Activated CD8-positive, alpha-beta memory T cell treated with anti-CD3 and anti-CD28 coated beads for 36 hours (primary cell): ENCODE measurements around the gene JSRP1. TPM values are rescaled to one million over a fixed set of nuclear protein-coding genes. Genes with fewer than 3 reads are reported as not detected.

ENCODE experiments used
- CTCF ChIA-PET: fragments of 350-600 bp; sonication (Branson Sonifier 250); formaldehyde crosslinking; loops from one replicate; lab custom pipeline; 2021; ENCODE audit warnings: antibody characterized with exemption; lab: Charles Lee
- POLR2A ChIA-PET: fragments of 350-600 bp; sonication (Branson Sonifier 250); formaldehyde crosslinking; loops from one replicate; lab custom pipeline; 2021; ENCODE audit warnings: antibody characterized with exemption; lab: Charles Lee
- total RNA-seq, 2 experiments: library from RNA; stranded (reverse); gene quantifications; one replicate each; pipeline ENCODE4 v1.2.3, GENCODE V29; 2021

The JSRP1 gene, protein sequence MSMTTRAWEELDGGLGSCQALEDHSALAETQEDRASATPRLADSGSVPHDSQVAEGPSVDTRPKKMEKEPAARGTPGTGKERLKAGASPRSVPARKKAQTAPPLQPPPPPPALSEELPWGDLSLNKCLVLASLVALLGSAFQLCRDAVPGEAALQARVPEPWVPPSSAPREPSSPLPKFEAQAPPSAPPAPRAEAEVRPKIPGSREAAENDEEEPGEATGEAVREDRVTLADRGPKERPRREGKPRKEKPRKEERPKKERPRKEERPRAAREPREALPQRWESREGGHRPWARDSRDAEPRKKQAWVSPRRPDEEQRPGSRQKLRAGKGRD
- 1 to 10 TPM in 1 of 2 experiments, under 1 TPM in 1; 0.61 to 1.3 TPM for total RNA-seq

DNA sequence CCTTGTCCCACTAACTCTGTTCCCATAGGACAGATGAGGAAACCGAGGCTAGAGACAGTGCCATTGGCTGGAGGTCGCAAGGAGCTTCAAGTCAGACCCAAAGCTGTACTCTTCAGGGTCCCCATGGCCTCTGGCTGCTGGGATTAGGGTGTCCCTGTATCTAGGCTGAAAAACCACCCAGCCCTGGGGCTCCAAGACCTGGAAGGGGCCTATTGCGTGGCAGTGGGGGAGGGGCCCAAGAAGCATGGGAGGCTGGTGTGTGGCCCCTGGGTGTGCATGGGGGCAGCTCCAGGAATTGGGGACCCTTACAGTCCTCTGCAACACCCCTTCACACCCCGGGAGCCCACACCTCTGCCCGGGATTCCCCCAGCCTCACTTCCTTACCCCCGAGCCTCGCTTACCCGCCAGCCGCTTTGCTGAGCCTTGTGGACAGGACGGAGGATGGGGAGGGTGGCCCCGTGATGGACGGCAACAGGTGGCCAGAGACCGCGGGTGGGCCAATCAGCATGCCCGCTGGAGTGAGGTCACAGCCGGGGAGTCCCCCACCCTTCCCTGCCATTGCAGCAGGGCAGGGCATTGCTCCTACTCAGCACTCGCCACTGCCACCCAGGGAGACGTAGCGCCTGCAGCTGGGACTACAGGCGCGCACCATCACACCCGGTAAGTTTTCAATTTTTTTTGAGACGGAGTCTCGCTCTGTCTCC is at the start of gene JSRP1:
TSS of gene JSRP1 (minus strand) at position 436 of the 704 bp plus-strand sequence. CDS start 1,103 bp downstream, outside the sequence.
- CTCF ChIA-PET, result interaction anchor here (1.5 kb wide), 1 partner anchor 20 kb away, joined by 4 read pairs; the partner anchor contains the start of gene PLEKHJ1
- POLR2A ChIA-PET, result interaction anchor here (0.6 kb wide), 1 partner anchor 17 kb away, joined by 4 read pairs; no protein-coding TSS in a partner anchor

DNA sequence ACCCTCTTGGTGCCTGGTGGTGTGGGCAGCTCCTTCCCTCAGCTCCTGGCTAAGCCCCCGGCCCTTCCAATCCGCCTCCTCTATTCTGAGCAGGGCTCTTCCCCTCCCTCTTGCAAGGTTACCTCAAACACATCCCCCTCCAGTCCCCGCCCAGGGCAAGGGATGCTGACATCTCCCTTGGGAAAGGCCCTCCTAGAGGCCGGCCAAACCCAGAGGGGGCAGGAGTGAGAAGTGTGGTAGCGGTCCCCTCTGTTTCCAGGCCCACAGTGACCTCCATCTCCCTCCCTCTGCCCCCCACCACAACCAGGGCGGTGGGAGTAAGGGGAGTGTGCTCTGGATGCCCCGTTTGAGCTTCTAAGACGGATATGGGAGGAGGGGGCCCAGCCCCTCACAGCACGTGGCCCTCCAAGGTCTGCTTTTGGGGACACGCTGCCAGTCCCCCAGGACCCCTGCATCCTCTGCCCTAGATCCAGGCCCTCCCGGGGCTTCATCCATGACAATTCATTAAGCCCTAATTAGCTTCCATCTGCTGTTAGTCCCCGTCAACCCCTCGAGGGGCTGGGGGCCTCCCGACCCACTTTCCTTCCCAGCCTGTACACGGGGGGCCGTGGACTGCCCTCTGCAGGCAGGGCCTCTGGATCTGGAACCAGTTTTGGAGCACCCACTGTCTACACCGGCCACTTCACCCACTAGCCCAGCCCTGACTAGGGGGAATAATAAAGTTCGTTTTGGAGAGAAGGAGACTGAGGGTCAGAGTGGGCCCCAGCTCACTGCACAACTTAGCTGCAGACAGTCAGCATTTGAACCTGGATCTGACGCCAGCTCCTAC is 49.4 kb upstream of the JSRP1 start:
- ChIA-PET CTCF (no interaction called here), POLR2A (no interaction called here)

DNA sequence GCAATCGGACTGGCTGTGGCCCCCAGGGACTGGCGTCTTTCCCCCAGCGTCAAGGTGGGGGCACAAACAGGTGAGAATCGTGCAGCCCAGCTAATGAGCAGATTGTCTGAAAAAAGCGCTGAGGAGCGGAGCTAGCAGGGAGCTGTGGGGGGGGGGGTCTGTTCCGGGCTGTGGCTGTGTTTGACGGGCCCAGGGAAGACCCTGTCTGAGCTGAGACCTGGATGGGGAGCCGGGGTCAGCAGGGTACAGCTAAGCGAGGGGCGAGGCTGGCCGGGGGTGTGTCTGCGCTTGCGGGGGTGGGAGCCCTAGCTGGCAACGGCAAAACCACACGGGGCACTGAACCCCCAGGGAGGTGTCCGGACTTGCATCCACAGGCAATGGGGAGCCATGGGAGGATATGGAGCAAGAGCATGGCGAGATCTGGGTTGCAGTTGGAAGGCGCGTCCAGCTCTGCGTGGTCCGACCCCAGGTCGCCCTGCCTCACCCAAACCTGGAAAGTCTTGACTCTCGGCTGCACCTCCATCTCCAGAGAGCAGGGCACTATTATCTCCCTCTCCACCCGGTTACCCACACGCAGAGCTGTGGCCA is 47.1 kb upstream of the JSRP1 start:
- ChIA-PET POLR2A (no interaction called here), CTCF (interaction anchor here (0.8 to 1.1 kb wide), 2 partner anchors 13 to 24 kb away, joined by 3 read pairs; no protein-coding TSS in a partner anchor)

DNA sequence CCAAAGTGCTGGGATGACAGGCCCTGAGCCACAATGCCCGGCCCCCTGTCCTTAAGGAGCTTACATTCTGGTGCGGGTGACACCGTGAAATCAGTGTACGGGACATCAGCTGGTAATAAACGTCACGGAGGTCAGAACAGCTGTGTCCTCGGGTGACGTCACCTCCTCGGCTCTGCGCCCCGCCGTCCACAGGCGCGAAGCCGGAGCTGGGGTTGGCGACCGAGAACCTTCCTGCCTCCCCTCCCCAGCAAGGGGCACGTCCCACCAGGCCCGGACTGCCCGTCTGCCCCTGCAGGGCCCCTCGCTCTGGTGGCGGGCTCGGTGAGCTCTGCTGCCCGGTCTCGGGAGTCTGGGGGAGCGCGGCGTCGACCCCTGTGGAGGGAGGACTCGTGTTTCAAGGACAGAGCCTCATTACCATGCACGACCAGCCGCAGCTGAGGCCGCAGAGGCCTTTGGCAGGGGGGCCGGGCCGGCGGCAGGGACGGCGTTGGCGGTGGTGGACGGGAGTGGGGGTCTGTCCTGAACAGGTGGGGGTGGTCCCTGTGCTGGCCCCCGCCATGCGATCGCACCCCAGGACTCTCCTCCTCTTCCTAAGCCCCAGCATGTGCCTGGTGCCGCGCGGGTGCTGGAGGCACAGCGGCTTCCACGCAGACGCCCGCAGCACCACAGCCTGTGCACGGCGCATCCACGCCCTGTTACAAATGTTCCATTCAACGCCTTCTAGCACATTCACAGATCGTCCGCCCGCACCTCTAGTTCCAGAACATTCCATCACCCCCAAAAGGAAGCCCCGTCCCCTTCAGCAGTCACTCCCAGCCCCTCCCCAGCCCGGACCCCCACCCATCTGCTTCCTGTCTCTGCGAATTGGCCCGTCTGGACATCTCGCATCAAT is 46.3 kb upstream of the JSRP1 start:
- ChIA-PET CTCF (interaction anchor here (1.1 kb wide), 1 partner anchor 13 kb away, joined by 3 read pairs; no protein-coding TSS in a partner anchor), POLR2A (interaction anchor here (0.7 to 1.1 kb wide), 2 partner anchors 25 to 30 kb away, joined by 3 read pairs; partner anchors contain the start of gene LSM7)

DNA sequence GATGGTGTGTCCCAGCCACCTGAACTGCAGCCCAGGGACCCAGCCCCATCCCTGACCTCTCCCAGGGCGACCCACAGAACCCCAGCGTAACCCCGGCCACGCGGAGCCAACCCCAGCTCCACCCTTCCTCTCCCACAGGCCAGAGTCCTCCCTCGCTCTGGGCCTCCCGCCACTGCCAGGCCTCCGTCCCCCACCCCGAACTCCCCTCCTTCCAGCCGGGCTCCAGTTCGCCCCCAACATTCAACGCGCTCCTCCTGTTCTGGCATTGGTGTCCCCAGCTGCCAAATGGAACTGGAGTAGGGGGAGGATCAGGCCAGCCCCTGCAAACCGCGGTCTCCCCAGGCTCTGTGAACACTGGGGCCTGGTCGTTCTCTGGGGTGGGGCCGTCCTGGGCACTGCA is 44.3 kb upstream of the JSRP1 start:
- ChIA-PET POLR2A (no interaction called here), CTCF (interaction anchor here (0.7 kb wide), 1 partner anchor 256 kb away, joined by 3 read pairs; no protein-coding TSS in a partner anchor)

DNA sequence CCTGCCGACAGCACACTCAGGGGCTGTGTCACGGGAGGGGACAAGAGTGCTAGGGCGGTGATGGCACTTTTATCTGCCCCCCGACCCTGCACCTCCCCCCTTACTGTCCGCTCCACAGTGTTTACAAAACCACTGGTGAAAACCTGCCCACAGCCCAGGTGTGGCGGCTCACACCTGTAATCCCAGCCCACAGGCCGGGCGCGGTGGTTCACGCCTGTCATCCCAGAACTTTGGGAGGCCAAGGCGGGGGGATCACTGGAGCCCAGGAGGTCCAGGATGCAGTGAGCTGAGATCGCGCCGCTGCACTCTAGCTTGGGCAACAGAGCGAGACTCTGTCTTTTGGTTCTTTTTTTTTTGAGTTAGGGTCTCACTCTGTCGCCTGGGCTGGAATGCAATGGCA is 39.9 kb upstream of the JSRP1 start:
- CTCF ChIA-PET, result interaction anchor here (0.5 kb wide), 1 partner anchor 9 kb away, joined by 3 read pairs; no protein-coding TSS in a partner anchor
- POLR2A ChIA-PET, result no interaction called here

DNA sequence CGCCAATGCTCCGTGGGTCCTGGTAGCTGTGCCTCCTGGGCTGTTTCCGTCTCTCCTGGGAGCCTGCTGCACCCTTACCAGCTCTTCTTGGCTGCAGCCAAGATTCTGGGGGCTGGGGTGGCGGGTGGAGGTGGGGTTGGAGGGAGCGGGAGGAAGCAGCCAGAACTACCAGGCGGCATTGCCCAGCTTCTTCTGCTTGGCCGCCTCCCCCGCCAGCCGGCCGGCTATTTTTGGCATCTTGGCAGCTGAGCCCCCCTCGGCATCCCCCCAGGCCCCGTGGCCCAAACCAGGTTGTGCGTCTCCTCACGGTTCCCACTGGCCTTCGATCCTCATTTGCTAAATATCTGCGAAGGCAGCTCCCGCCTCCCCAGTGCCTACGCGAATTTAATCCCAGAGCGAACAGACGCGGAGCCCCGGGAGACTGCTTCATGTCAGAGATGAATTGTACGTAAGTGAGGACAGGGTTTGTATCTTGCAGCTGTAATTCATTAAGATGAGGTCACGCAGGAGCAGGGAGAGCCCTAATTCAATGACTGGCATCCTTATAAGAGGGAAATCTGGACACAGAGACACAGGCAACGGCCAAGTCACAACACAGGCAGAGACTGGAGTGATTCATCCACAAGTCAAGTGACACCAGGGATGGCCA is 38.6 kb upstream of the JSRP1 start:
- POLR2A ChIA-PET, result no interaction called here
- CTCF ChIA-PET, result interaction anchor here (1.3 kb wide), 1 partner anchor 21 kb away, joined by 3 read pairs; no protein-coding TSS in a partner anchor

DNA sequence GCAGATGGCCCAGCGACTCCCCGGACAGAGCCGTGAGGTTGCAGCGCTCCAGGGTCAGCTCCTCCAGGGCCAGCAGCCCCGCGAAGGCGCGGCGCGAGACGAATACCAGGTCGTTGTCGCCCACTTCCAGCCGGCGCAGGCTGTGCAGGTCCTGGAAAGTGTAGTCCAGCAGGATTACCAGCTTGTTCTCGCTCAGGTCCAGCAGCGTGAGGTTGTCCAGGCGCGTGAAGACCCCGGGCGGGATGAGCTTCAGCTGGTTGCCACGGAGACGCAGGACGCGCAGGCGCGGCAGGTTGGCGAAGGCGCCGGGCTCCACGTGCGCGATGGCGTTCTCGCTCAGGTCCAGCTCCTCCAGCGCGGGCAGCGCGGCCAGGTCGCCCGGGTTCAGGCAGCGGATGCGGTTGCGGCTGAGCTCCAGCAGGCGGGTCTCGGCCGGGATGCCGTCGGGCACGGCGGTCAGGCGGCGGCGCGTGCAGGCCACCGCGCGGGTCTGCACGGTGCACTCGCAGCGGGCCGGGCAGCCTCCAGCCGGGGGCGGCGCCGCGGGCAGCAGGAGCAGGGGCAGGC is 35.1 kb upstream of the JSRP1 start:
- CTCF ChIA-PET, result interaction anchor here (0.6 kb wide), 2 partner anchors 100 to 261 kb away, joined by 3 read pairs; no protein-coding TSS in a partner anchor
- POLR2A ChIA-PET, result no interaction called here

DNA sequence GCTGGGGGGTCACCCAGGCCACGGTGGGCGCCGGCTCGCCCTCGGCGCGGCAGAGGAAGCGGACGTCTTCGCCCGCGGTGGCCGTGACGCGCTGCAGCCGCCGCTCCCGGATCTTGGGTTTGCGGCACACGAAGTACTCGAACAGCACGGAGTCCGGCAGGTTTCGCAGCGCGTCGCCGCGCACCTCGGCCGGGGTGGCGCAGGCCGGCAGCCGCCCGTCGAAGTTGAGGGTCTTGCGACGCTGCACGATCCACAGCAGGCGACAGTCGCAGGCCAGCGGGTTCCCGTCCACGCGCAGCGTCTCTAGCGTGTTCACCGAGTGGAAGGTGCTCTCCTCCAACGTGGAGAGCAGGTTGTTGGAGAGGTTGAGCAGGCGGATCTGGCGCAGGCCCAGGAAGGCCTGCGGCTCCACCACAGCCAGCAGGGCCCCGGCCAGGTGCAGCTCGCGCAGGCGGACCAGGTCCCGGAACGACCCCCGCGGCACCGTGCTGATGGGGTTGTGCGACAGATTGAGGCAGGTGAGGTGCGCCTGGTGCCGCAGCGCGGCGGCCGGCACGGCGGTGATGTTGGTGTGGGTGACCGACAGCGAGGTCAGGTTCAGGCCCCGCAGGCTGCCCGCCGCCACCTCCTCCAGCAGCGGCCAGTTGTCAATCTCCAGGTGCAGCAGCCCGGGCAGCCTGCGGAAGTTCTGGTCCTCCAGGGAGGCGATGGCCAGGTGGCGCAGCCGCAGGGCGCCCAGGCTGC is 34.4 kb upstream of the JSRP1 start:
- ChIA-PET CTCF (interaction anchor here (0.6 kb wide), 1 partner anchor 100 kb away, joined by 3 read pairs; no protein-coding TSS in a partner anchor), POLR2A (no interaction called here)

DNA sequence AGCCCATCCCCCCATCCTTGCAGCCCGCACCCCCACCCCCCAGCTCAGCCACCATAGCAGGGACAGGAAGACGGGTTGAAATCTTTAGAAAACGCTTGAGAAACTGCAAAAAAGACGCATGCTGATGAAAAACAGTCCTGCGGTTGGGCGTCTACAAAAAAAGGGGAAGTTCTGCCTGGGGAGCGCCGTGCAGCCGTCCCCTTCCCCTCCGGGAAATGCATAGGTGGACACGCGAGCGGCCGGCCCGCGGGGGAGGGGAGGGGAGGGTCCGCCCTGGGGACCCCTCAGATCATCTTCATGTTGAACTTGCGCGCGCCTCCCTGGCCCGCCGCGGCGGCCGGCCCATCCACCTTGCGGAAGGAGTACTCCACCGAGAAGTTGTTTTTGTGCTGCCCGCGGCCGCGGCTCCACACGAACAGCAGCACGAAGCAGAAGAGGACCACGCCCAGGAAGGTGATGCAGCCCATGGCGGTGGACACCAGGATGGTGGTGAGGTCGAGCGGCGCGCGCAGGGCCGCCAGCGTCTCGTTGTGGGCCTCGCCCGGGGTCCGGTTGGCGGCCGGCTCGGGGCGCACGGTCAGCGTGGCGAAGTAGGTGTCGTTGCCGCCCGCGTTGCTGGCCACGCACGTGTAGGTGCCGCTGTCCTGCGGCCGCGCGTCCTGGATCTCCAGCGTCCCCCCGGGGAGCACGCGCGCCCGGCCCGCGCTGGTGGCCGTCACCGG is 33.7 kb upstream of the JSRP1 start:
- ChIA-PET CTCF (interaction anchor here (0.7 kb wide), 1 partner anchor 393 kb away, joined by 3 read pairs; no protein-coding TSS in a partner anchor), POLR2A (no interaction called here)

DNA sequence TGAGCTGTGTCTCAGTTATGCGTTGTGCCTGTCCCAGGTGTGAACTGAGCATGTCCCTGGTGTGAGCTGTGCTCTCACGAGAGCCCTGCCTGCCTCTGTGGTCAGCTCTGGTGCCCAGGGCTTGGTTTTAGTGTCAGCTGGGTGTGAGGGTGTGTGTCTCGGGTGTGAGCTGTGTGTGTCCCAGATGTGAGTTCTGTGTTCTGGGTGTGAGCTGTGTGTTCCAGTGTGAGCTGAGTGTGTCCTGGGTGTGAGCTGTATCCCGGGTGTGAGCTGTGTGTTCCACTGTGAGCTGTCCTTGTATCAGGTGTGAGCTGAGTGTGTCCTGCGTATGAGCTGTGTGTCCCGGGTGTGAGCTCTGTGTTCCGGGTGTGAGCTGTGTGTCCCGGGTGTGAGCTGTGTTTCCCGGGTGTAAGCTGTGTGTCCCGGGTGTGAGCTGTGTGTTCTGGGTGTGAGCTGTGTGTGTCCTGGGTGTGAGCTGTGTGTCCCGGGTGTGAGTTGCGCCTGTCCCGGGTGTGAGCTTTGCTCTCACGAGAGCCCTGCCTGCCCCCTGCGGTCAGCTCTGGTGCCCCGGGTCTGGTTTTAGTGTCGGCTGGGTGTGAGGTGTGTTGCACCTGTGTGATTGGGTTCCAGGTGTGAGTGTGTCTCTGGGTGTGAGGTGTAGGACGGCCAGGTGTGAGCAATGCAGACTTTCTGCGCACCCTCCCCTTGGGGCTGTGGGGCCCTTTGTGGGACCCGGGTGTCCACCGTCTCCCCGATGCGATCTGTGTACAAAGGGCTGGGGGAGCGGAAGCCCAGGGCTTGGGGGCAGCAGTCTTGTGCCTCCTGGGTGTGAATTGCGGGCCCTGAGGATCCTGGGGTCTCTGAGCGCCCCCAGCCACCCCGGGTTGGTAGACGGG is 32.8 kb upstream of the JSRP1 start:
- CTCF ChIA-PET, result interaction anchor here (0.7 to 2.2 kb wide), 4 partner anchors 15 to 392 kb away, joined by 3 to 9 read pairs (median 4); no protein-coding TSS in a partner anchor
- POLR2A ChIA-PET, result interaction anchor here (1.4 kb wide), 1 partner anchor 16 kb away, joined by 5 read pairs; no protein-coding TSS in a partner anchor

DNA sequence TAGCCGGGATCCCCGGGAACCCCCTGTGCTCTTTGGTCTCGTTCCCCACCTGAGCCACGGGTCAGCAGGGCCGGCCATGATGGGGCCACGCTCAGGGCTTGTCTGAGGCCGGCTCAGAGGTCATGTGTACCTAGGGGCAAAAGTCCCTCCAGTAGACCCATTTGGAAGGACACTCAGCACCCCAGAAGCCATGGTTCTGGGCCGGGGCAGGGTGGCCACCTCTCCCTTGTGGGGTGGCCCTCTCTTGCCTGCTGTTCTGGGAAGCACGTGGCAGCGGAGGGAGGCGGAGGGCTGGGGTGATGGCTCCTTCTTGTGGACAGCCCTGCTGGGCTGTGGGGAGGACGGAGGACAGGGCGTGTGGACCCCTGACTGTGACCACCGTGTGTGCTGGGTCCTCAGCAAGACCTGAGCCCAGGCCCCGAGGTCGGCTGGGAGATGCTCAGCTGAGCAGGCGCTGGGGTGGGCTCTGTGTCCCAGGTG is 32.2 kb upstream of the JSRP1 start:
- ChIA-PET POLR2A (interaction anchor here (1.4 kb wide), 1 partner anchor 15 kb away, joined by 5 read pairs; no protein-coding TSS in a partner anchor), CTCF (interaction anchor here (0.8 to 2.2 kb wide), 3 partner anchors 14 to 327 kb away, joined by 3 to 9 read pairs (median 5); no protein-coding TSS in a partner anchor)

DNA sequence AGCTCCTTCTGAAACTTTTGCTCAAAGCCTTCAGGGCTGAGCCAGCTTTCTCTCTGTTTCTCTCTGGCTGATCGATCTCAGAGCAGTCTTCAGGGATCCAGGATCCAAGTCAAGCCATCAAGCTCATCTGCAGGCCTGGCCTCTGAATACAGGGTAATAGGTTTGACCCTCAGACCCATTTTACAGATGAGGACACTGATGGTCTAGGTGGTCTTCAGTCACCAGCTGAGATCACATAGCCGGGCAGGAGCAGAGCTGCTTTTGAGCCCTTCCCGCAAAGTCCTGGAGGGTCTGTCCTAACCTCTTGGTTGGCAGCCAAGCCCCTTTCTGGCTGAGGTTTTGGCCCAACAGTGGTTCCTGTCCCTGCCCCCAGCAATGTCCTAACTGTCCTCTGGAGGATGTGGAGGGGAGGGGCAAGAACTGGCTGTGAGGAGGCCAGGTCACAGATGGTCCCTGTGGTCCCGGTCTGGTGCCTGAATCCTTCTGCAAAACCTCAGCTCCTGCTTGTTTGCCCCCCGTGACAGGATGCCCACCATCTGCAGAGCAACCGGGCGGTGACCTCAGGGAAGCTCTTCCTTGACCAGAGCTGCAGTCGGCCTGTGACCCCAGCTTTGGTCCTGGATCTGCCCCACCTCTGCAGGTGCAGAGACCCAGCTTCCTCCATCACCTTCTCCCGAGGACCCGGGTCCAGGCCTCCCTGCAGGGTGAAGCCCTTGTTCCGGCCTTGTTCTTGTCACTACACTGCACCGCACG is 31.5 kb upstream of the JSRP1 start:
- POLR2A ChIA-PET, result interaction anchor here (0.6 to 1.4 kb wide), 2 partner anchors 14 to 50 kb away, joined by 3 to 5 read pairs; no protein-coding TSS in a partner anchor
- CTCF ChIA-PET, result interaction anchor here (0.8 to 2.2 kb wide), 3 partner anchors 14 to 328 kb away, joined by 3 to 9 read pairs (median 5); partner anchors contain the start of gene PLEKHJ1
